Frontal cortex (tissue), 4 donors: ENCODE data around the gene RAP1GAP2. TPM values are rescaled to one million over a fixed set of nuclear protein-coding genes. Genes with fewer than 3 reads are reported as not detected.
A peak's percentile ranks its signal among the peaks of the same experiment; 100 is the strongest.

Source experiments
- DNase-seq, 2 donors: peaks; one replicate each; pipeline ENCODE4 v3.0.0; 2012; ENCODE audit warnings: low spot score in 2 of 2
- FAIRE-seq: peaks from 2 replicates; lab custom pipeline; 2012; peaks lifted over from hg19 to GRCh38; lab: Jason Lieb, UNC
- total RNA-seq: library from RNA; depleted of rRNA; stranded (reverse); fragments of >200 nt; gene quantifications from one replicate; pipeline ENCODE4 v1.2.3, GENCODE V29; 2014
- donor health status: control.
- donor health status: control.
- donor health status: control.

RAP1GAP2 gene
- total RNA-seq, 1 donor from 2014 or later = 25.3 TPM

DNA sequence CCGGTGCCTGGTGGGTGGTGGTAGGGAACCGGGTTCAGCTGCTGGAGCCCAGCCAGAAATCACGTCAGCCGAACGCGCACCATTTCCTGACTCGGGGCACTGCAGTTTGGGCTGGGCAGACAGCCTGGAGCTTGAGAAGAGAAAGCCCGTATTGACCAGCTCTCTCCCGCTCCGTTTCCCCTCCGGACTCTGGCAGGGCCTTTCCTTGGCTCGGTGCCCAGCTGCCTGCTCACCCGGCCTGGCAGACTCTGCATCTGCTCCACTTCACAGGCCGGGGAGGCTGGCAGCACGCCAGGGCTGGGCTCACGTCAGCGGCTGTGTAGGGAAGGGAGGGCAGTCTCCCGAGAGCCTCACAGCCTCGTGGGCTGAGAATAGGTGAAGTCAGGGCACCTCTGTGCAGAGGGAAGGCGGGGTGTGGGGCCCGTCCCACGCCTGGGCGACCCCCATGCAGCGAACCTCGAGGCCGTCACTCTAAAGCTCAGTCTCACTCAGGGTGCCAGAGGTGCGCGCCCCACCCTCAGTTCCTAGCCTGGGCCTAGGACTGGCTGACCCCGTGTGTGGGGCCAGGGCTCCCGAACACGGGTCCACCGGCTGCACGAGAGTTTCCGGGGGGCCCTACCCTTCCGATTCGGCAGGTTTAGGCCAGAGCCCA, 208.0 kb downstream of the RAP1GAP2 start:
- peak; percentile 85 to 98 for DNase-seq
- peak; percentile 75 for FAIRE-seq

DNA sequence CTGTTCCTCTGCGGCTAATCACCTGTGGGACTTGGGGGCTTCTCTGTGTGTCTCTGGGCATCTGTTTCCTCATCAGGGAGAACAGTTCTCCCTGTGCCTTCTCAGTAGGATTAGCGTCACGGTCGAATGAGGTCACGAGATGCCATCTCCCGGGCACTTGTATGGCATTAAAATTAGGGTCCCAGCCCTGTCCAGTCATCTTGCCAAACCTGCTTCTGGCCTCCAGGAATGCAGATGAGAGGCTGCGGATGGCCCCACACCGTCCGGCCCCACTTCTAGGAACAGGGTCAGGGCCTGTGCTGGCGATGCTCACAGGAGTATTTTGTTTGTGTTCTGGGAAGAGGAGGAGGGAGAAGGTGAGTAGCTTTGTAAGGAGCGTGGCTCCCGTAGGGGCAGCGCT, 208.7 kb downstream of the RAP1GAP2 start:
- no peak for FAIRE-seq
- no peak for DNase-seq

DNA sequence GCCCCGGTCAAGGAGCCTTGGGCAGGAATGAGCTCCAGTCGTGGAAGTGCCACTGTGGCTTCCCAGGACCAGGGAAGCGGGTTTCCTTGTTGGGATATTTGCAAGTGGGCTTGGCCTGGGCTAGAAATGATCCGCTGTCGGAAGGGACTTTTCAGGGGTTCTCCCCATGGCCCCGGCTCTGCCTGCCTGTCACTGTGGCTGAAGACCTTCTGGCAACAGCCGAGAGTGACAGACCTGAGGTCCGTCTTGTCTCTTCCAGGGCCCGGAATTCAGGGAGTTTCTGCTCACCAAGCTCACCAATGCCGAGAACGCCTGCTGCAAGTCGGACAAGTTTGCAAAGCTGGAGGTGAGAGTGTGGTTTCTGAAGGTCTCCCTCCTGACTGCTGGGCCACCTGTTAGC, 209.5 kb downstream of the RAP1GAP2 start:
- no peak for FAIRE-seq

DNA sequence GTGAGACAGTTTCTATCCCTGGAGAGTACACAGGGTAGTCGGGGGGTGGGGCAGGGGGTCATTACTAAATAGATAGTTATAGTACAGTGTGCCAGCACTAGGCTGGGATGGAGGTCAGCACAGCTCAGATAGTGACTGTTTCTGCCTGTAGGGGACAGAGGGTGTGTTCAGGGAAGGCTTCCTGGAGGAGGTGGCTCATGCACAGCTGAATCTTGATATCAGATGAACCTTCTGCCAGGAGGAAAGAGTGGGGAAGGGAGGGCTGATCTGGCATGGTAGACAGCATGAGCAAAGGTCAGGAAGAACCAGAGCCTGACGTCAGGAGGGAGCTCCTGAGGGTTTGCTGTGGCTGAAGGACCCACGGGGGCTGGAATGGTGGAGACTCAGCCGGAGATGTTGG, 210.6 kb downstream of the RAP1GAP2 start:
- DNase-seq = no peak
- no peak for FAIRE-seq

More for the DNA sequence above, 209.5 kb downstream of the RAP1GAP2 start:
- DNase-seq = no peak

DNA sequence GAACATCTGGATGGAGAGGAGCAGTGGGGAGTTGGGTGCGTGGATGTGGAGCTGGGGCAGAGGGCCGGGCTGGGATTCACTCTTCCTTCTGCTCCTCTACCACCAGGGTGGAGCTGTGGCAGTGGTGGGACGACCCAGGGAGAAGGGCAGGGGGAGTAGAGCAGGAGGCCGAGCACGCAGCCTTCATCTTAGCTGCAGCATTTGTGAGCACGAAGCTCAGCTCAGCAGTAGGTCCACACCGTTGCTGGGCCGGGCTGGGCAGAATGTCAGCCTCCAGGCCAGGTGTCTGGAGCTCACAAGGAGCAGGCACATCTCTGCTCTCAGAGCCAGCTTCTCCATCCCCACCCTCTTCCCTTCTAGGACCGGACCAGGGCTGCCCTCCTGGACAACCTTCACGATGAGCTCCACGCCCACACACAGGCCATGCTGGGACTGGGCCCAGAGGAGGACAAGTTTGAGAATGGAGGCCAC, 211.4 kb downstream of the RAP1GAP2 start:
- FAIRE-seq = no peak

DNA sequence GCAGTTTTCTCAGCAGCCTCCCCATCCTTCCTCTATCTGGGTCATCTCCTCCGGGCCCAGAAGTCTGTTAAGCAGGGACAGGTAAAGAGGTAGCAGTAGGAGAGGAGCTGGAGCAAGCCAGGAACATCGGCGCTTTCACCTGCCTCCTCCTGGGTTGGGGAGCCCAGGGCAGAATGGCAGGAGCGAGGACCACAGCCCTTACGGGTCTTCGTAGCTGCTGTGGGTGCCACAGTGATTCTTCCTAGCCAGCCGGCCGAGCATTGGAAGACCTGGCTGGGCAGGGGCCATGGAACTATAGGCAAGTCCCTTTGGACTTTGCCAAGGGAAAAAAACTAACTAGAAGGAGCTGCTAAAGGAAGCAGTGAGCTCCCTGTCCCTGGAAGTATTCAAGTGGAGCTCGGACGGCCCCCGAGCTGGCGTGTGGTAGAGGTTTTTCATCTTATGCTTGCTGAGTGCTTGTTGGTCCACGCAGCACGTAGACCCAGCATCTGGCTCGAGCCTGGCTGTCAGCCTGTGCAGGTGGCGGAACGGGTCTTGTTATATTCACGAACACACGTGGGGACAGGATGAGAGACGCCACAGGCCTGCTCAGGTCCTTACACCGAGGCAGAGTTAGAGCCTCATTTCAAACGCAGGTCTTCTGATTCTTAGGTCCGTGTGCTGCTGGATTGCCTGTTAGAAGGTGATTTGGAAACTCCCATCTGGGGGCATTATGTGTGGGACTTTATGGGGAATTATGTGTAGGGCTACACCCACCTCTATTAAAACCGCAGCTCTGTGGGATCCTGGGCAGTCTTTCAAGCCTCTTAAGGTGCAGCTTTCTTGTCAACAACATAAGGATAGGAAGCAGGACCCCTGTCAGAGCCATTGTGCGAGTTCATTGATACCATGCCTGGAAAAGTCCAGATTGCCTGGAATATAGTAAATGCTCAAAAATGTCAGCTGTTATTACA, 212.4 kb downstream of the RAP1GAP2 start:
- FAIRE-seq = no peak

More for the DNA sequence above, 211.4 kb downstream of the RAP1GAP2 start:
- no peak for DNase-seq

DNA sequence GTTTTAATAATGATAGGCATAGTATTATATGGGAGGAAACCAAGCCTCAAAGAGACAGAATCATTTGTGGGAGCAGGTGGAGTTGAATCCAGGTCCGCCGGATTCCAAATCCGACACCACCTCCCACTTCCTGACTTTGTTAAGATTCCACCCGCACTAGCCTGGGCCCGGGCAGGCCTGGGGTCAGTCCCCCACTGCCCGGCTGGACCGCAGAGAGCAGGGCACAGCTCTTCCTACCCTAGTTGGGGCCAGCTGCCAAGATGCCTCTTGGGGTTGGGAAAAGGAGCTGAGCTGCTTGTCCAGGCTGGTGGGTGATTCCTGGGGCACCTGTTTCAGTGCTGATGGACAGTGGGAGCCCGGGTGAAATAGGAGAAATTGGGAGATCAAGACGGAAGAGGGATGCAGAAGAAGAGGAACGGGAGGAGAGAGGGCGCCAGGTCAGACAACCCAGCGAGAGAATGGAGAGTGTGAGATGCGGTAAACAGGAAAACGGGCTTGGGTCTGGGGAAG, 213.2 kb downstream of the RAP1GAP2 start:
- DNase-seq (no peak), FAIRE-seq (no peak)

More for the DNA sequence above, 212.4 kb downstream of the RAP1GAP2 start:
- DNase-seq = no peak

DNA sequence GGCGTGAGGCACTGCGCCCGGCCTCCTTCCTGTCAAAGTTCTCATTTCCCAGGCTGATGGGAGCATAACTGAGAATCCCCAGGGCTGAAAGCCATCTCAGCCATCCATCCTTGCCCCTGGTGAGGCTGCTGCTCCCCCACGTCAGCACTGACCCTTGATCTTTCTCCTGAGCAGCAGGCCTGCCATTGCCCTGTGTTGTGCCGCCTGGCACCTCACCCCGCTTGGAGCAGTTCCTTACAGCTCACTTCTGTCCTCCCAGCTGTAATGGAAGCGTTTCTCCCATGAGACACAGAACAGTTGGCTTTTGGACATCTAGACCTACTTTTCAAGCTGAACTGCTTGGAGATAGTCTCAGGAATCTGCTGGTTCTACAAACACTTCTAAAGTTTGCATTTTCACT, 215.7 kb downstream of the RAP1GAP2 start:
- no peak for FAIRE-seq
- no peak for DNase-seq

DNA sequence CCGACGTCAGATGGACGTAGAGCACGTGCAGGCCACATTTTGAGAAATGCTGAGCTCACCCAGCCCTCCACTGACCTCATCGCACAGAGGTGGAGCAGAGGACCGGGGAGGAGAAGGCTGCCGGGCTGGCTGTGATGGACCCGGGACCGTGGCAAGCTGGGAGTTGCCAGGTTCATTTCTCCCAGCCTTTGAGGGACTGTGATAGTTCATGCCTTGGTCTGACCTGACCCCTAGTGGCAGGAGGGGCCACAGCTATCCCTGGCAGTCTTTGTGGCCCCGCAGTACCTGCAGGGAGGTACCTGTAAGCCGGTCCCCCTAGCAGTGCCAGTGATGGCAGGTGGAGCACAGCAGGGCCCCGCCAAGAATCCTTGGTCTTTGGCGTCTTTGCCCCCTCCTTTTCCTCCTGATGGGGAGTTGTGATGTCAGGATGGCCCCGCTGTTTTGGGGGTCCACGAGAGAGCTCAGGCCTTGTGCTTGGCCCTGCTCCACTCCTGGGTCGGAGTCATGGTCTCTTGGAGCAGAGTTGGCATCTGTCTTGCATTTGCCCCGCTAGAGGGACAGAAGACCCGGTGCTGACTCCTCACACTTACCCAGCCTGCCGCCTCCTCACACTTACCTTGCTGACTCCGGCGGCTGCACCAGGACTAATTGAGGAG, 216.8 kb downstream of the RAP1GAP2 start:
- DNase-seq (peak; percentile 64 to 80), FAIRE-seq (no peak)

DNA sequence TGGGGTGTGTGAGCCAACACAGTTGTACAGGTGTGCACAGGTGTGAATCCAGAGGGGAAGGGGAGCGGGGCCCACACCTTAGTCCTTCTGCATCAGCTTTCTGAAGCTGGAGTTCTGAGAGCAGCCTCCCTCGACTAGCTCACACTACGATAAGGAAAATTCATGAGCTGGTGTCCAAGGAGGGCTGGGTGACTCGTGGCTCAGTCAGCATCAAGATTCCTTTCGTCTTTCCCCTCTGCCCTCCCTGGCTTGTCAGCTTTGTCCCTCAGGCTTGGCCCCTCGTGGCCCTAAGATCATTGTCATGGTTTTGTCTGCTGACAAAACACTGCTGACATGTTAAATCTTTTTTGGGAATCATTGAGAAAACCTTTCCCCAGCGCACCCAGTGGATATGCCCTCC, 219.7 kb downstream of the RAP1GAP2 start:
- FAIRE-seq (no peak), DNase-seq (no peak)

DNA sequence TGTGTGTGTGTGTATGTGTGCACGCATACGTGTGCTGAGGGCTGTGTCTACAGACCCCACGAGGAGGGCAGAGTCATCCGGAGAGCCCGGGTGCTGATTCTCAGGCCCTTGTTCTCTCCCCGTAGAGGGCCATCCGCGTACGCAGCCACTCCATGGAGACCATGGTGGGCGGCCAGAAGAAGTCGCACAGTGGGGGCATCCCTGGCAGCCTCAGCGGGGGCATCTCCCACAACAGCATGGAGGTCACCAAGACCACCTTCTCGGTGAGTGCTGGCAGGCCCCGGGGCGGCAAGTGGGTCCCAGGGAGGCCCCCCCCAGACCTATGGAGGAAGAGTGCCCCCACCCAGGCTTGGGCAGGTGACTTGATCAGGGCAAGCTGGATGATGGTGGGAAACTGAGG, 221.7 kb downstream of the RAP1GAP2 start:
- DNase-seq (no peak), FAIRE-seq (no peak)

DNA sequence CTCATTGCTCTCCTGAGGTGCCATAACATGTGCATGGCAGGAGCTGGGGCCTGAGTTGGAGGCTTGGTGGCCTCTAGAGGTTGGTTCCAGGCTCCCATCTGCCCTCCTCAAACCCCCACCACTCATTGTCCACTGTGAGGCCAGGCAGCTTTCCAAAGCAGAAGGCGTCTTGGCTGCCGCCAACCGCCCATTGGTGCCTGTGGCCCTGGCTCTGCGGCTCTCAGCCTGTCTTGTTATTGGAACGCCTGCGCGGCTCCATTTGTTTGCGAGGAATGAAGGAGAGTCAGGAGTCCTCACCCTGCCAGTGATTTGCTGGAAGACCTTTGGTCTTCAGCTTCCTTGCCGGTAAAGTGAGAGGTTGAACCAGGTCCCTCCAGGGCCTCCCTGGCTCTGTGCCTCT, 223.5 kb downstream of the RAP1GAP2 start:
- DNase-seq (no peak), FAIRE-seq (no peak)

DNA sequence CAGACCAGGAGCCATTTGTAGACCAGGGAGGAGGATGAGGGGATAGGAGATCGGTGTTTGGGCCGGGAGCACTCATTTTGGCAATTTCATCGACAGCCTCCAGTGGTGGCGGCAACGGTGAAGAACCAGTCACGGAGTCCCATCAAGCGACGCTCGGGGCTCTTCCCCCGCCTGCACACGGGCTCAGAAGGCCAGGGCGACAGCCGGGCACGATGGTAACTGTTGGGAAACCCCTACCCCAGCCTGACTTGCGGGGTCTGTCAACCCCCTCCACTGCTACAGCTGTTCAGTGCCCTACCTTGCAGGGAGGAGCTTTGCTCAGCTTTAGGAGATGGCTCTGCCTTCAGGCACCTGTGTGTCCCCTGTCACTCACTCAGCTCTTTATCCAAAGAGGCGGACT, 224.1 kb downstream of the RAP1GAP2 start:
- DNase-seq = no peak
- no peak for FAIRE-seq

DNA sequence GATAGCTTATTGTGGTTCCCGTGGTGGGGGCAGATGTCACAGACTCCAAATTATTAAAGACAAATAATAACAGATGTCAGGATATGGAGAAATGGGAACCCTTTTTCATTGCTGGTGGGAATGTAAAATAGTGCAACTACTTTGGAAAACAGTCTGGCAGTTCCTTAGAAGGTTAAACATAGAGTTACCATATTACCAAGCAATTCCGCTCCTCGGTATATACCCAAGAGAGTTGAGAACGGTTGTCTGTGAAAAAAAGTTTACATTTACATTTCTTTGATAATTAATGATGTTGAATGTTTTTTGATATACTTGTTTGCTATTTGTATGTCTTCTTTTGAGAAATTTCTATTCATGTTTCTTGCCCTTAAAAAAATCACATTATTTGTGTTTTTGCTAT, 226.0 kb downstream of the RAP1GAP2 start:
- DNase-seq (no peak), FAIRE-seq (no peak)

DNA sequence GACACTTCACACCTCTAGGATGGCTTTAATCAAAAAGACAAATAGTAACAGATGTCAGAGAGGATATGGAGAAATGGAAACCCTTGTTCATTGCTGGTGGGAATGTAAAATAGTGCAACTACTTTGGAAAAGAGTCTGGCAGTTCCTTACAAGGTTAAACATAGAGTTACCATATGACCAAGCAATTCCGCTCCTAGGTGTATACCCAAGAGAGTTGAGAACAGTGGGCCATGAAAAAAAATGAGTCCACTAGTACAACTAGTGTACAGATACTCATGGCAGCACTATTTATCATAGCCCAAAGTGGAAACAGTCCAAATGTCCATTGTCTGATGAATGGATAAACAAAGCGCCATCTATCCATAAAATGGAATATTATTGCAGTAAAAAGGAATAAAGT, 228.1 kb downstream of the RAP1GAP2 start:
- DNase-seq (no peak), FAIRE-seq (no peak)

DNA sequence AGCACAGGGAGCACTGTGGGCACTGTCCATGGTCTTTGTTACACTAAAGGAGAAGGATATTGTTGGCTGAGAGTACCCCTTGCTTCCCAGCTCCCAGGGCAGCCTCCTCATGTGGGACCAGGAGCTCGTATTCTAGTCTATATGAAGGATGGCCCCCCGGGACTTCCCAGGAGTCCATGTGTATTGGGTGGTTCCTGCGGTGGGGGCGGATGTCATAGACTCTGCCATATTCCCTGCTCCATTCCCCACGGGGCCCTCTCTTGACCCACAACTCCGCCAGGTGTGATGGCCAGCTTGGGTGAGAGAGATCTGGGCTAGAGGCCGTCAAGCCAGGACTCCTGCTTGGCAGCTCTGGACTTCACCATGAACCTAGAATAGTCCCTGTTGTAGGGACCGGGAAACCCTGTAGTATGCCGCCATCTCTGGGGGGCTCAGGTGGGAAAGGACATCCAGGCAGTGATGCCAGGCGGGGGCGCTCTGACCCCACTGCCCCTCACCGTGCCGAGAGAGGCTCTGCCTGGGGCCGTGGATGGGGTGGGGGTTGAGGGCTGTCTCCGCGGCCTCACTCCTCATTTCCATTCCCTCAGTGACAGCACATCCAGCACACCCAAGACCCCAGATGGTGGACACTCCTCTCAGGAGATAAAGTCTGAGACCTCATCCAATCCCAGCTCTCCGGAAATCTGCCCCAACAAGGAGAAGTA, 229.3 kb downstream of the RAP1GAP2 start:
- FAIRE-seq (no peak), DNase-seq (no peak)

DNA sequence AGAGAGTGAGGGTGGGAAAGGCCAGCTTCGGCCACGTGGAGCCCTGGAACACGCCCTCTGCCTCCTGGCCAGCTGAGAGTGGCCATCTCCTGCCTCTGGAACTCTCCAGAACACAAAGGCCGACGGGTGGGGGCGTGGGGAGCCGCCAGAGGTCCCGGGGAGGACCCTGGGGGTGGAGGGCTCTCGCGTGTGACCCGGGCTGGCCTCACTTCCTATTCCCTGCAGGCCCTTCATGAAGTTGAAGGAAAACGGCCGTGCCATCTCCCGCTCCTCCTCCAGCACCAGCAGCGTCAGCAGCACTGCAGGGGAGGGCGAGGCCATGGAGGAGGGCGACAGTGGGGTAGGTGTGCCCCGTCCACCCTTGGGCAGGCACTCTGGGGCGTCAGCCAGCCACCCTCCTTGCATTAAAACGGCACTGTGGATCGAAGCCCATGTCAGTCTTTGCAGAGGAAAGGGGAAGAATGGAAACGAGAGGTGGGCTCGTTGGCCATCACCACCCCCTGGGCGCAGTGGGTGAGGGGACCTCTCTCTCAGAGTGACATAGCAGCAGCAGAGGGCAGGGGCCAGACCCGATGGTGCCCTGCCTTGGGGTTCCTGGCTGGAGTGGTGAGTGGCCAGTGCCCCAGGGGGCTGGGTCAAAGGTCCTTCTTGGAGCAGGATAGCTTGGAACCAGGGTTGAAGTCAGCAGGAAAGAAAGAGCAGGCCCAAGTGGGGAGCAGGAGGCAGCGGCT, 230.1 kb downstream of the RAP1GAP2 start:
- no peak for DNase-seq

DNA sequence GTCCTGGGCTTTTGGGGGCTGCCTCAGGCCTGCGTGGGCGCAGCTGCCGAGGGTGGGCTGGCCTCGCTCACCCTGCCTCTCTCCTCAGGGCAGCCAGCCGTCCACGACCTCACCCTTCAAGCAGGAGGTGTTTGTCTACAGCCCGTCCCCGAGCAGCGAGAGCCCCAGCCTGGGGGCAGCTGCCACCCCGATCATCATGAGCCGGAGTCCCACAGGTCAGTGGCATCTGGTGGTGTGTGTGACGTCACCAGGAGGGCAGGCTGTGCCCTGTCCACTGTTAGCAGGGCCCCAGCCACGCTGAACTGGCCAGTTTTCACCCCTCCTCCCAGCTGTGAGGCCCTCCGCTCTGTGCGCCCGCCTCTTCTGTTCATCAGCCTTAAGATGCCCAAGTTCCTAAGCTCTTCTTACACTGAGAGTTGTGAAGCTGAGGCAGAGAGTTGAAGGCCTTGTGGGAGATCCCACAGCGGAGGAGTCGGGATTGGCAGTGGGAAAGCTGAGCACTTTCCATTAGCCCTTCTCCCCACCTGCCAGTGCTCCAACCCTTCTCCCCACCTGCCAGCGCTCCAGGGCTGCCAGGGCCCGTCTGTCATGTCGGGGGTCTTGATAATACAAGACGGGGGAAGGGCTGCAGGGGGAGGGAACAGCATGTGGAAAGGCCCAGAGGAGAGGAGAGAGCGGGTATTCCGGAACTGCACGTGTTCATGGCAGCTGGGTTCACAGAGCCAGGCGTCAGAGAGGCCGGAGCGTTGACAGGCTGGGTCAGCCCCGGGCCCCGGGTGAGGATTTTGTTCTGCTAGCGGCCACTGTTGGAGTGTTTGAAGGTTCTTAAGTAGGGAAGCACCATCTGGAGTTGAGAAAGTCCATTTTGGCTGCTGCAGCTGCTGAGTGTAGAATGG, 230.9 kb downstream of the RAP1GAP2 start:
- FAIRE-seq (no peak), DNase-seq (no peak)

More for the DNA sequence above, 230.1 kb downstream of the RAP1GAP2 start:
- no peak for FAIRE-seq
